HPDE6-E6E7 (cell line): ENCODE results near the gene FBXL2.
A peak's percentile ranks its signal among the peaks of the same experiment; 100 is the strongest.
"Not testable (repeated sequence)": the region's sequence is repeated elsewhere in the genome, so short reads cannot be mapped to it uniquely, and the experiment has no call there.

ENCODE experiments used
- DNase-seq: peaks from one replicate; pipeline ENCODE4 v3.0.0; 2011; ENCODE audit warnings: missing footprints; ENCODE audit errors: extremely low spot score

The FBXL2 gene

DNA sequence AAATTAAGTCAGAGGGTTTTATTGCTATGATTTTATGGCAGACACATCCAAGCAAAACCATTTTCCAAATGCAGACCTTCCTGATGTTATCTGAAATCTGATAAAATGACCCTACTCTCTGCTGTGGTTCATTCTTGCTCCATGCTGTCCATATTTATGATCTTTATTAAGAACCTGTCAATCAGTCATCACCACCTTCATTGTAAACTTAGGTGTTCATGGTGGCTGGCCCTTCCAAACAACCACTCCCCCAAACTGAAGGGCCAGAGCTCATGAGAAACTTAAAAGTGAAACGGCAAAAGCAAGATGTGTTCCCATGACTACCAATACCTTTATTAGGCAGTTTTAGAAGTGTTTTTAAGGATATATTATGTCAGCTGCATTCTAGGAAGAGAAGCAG, 109.4 kb downstream of the FBXL2 start:
- no peak for DNase-seq

- no peak for DNase-seq
Measured at GRCh38 chr3:33388374-33389100, 111.3 kb downstream of the FBXL2 start.

DNA sequence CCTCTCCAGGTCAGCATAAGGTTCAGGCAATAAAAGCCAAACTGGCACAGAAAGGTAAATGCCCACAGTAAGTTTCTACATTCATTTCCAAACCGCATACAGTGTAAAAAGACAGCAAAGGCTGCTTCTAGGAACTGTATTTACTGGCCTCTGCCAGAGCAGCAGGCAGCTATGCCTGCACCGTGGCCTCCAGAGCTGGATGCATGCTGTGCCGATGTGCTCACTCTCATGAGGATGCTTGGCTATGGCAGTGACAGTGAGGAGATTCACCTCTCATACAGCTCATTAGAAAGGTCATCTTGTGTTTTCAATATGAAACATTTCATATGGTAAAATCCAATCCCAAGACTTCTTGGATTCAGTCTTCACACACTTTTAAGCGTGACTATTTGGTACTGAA, 112.7 kb downstream of the FBXL2 start:
- no peak for DNase-seq

GRCh38 chr3:33391255-33391995, 114.2 kb downstream of the FBXL2 start:
- no peak for DNase-seq

- no peak for DNase-seq
Measured at GRCh38 chr3:33392144-33392543, 114.9 kb downstream of the FBXL2 start.

GRCh38 chr3:33392703-33393125, 115.5 kb downstream of the FBXL2 start:
- DNase-seq, result peak; percentile 13

- DNase-seq, result no peak
Measured at GRCh38 chr3:33394403-33395054, 117.3 kb downstream of the FBXL2 start.

GRCh38 chr3:33395900-33396299, 118.7 kb downstream of the FBXL2 start:
- DNase-seq, result no peak

DNA sequence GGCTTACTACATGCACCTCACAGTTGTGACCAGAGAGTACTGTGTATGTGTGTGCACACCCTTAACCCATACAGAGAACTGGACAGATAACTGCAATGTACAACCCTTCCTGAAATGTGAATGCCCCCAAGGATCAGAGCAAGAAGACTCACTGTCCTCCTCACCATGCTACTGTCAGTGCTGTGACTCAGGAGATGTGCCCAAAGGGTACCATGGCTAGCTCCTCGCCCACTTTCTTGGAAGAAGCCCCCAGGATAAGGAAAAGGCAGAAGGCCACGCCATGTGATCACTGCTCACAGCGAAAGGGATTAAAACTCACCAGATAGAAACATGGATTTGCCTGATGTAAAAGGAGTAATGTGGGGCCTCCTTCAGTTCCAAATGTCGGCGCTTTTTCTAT, 121.2 kb downstream of the FBXL2 start:
- DNase-seq, result no peak

DNA sequence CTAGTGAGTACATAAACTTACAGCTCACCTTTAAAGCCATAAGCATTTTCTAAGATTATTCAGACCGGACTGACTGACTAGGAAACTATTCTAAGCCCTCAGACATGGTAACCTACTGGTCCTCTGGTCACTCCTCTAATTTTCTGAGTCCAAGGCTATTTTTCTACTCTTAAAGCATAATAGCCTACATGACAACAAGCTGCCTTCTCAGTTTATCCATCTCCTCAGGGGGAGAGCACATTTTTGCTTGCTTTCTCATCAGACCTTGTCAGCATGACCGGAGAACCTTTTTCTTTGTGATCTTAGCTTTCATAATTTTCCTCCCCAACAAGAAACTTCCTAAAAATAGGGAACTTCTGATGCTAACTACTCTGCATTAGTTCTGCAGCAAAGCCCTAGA, 124.5 kb downstream of the FBXL2 start:
- no peak for DNase-seq

DNA sequence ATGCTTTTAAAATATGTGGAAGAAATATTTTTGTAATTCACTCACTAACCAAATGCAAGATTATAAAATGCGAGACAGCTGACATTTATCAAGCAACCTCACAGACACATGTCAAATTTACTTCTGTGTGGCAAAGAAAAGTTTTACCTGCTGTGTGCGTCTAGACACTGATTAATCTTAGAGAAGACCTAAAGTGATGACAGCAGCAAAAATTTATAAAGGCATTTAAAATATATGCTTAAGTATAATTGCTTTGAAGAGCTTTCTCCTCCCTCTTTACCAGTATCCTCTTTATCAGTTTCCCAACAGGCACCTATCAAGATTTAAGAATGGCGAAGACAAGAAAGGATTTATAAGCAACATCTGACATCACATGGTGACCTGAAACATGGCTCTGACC, 125.7 kb downstream of the FBXL2 start:
- DNase-seq, result no peak

DNA sequence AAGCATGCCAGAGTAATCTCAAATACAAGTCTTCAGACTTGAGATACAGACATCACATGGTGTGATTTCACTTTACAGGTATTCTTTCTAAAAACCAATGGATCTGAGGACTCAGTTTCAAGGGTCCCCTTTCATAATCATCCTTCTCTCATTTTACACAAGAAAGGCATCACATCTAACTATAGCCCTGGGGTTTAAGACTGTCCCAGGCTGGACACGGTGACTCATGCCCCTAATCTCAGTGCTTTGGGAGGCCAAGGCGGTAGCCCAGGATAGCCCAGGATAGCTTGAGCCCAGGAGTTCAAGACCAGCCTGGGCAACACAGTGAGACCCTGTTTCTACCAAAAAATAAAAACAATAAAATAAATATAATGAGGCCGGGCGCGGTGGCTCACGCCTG, 126.5 kb downstream of the FBXL2 start:
- DNase-seq, result no peak

- DNase-seq, result not testable (repeated sequence)
Measured at GRCh38 chr3:33410816-33411215, 133.6 kb downstream of the FBXL2 start.

- DNase-seq, result no peak
Measured at GRCh38 chr3:33417066-33417673, 139.9 kb downstream of the FBXL2 start.

- no peak for DNase-seq
Measured at GRCh38 chr3:33419948-33420347, 142.7 kb downstream of the FBXL2 start.

GRCh38 chr3:33420966-33421365, 143.7 kb downstream of the FBXL2 start:
- no peak for DNase-seq

- no peak for DNase-seq
Measured at GRCh38 chr3:33424606-33425452, 147.6 kb downstream of the FBXL2 start.

DNA sequence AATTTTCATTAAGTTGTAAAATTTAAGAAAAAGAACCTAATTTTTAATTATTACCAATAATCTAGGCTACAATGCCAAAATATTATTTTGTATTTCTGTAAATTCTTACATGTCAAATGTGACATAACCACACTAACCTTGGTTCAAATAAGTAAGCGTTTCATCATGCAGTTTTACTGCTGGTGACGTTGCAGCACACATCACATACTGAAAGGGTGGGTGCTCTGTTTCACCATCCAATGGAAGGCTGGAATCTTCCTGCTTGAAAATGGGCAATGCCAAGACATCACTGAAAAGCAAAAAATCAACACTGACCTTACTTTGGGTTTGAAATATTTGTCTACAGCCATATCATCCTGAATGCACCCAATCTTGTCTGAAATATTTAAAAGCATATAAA, 148.2 kb downstream of the FBXL2 start:
- DNase-seq, result no peak

- DNase-seq, result no peak
Measured at GRCh38 chr3:33426068-33426467, 148.8 kb downstream of the FBXL2 start.

GRCh38 chr3:33426630-33427317, 149.5 kb downstream of the FBXL2 start:
- DNase-seq, result no peak

DNA sequence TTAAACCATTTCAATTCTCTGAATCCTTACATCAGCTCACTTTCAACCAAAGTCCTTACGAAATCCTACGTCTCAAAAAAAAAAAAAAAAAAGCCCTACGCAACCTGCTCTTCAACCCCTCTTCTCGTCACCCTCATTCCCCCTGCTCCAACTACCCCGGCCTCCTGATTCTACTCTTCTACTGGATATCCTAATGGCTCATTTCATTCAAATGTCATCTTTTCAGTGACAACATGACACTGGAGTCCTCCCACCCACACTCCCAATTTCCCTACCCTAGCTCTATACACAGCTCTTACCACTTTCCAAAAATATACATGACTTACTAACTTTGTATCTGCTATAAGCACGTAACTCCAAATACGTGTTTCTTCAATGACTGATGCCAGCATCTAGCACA, 151.5 kb downstream of the FBXL2 start:
- DNase-seq, result no peak
